GM21515 (cell line): ENCODE data around the gene KCNQ2.

ENCODE experiments used
- ATAC-seq: cut with Tn5 transposase; IDR thresholded peaks from one replicate; pipeline ENCODE4 v1.9.1; 2021; ENCODE audit not compliant: unreplicated experiment

The KCNQ2 gene

DNA sequence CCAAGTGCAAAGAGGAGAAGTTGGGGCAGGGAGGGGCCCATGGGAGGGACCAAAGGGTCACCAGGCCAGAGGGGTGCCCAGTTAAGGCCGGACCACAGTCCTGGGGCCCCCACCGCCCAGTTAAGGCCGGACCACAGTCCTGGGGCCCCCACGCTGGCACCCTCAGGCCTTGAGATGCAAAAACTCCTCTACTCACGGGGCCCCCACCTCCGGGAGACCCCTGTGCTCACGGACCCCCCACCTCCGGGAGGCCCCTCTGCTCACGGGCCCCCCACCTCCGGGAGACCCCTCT lies 16.9 kb downstream of the KCNQ2 start:
- no peak for ATAC-seq

DNA sequence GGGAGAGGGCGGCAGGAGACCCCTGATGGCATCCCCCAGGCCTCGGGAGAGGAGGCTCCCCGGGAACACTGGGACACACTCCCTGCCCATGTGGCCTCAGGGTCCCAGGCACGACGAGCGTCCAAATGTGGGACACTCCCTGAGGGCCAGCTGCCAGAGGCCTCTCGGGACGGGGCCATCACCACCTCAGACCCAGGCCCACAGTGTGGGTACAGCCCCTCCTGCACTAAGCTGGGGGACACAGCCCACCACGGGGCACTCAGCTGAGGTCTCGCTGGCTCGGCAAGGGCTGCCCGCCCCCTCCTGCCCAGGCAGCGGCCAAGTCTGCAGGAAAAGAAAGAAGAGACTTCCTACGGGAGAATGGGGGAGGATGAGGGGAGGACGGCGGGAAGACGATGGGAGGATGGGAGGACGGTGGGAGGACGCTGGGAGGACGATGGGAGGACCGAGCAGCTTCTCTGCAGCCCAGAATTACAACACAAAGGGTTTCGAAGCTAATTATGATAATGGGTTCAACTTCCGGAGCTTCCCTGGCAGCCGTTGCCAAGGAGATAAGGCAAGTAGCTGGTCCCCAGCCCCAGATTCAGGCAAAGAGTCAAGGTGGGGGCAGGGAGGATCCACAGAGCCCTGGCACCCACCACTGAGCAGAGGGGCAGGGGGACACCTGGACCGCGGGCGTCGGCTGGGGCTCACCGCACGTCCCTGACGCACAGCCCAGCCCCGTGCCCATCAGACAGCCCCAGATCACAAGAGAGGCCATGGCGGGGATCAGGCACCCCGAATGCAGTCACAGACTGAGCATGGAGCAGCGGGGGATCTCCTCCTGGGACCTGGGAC lies 17.5 kb downstream of the KCNQ2 start:
- no peak for ATAC-seq

DNA sequence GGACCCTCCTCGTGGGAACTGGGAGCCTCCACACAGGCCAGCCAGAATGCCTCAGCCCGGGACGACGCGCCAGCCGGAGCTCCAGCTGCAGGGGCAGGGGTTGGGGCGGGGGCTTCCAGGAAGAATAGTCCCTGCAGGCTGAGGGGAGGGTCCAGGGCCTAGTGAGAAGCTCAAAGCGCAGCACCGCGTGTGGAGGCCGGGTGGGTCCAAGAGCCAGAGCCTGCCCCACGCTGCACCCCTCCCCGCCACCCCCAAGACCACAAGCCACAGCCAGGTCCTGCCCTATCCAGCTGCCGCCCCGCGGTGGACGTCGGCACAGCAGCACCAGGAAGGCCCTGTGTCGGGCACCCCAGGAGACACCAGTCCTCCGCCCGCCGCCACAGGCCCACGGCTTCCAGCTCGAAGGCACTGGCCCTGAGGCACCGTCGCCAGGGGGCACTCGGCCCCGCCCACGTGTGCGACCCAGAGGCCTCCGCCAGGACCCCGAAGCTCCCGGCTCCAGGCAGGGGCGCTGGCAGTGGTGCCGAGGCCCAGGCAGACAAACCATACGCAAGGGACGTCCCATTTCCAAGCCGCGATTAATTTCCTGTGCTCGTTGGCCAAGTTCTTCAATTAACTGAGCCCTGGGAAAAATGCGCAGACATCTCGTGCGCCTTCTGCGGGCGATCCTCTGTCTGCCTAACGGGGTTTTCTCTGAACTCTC lies 19.5 kb downstream of the KCNQ2 start:
- ATAC-seq, result no peak

DNA sequence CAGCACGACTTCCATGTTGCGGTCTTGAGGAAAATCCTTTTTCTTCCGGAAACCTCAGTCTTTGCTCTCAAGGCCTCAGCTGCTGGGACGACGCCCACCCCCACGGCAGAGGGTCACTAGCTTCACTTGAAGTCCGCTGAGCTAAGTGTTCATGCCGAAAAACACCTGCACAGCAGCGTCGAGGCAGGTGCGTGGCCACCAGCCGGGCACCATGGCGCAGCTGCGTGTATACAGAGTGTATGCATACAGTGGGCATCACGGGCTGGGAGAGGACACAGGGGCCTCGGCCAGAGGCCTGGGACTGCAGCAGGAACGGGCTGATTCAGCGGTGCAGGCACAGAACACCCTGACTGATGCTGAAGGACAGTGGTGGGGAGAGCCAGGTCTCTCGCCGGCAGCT lies 20.1 kb downstream of the KCNQ2 start:
- no peak for ATAC-seq

DNA sequence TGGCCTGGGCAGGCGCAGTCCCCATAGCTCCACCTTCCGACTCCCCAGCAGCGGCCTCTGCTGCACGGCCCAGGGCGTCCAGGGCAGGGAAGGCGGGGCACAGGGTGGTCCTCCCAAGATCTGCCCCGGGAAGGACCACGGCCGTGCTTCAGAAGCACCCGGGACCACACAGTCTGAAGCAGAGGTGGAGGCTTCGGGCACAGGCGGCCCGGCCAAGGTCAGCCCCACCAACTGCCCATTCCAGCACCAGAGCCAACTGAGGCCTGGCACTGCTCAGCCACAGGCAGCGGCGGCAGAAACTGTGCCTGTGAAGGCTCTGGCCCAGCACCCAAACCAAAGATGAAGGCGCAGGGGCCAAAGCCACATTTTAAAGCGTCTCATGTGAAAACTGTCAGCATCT lies 20.6 kb downstream of the KCNQ2 start:
- ATAC-seq, result no peak

DNA sequence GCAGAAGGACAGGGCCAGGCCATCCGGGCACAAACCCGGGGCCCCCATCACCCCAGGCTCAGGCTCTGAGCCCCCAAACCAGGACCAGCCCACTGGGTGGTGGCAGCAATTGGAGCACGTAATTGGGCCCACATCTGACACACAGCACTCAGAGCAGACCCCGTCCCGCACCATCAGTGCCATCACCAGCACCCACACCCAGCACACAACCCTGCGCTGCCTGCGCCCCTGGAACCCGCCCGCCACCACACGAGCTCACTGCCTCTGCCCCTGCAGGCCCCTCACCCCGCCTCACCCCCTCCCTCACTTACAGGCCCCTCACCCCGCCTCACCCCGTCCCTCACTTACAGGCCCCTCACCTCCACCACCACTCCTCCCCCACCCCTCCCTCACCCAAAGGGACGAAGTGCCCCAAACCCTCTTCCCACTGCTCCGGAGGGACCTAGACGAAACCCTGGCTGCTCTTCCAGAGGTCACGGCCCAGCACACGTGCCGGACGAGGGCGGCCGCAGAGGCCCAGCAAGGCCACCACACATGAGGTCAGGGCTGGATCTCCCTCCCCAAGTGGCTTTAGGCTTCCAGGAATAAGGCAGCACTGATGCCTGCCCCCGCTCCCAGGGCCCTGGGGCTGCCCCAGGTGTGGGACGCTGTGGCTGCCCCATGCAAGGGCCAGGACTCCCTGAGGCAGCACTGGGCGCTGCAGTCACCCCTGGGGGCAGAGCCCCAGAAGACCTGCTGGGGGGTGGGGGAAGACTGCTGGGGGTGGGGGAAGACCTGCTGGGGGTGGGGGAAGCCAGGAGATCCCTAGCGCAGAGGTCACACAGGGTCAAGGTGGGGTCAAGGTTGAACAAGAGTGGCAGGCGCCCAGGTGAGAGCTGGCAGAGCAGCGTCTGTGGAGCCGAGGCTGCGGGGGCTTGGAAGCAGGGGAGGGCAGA lies 22.4 kb downstream of the KCNQ2 start:
- no peak for ATAC-seq

DNA sequence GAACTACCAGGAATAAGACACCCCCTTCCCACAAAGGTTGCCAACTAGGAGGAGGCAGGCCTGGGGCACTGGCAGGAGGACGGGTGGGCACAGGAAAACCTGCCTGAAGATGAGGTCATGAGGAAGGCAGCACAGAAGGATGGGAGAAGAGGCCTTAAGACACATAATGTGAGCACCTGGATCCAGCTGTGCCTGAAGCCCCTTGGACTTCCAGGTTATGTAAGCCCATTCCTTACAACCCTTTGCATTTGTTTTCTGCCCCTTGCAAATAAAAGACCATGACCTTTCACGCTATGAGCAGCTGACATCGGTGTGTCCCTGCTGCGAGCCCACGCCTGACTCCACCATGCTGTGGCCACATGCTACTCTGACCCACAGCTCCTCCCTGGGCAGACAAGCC lies 23.4 kb downstream of the KCNQ2 start:
- no peak for ATAC-seq

DNA sequence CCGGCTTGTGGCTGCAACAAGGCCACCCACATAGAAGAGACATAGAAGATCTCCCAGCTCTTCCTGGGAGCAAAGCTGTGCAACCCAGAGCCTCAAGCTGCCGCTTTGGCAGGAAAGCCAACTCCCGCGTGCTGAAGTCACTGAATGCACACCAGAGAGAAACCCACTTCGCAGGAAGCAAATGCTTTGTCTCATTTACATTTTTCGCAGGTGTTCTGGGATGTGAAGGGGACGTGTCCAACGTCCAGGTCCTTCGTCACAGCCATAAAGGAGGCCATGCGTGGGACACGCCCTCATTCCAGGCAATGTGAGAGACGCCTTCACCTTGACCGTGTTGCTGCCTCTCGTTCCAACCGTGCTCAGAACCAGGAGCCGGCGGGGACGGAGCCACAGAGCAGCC lies 24.4 kb downstream of the KCNQ2 start:
- ATAC-seq, result no peak

DNA sequence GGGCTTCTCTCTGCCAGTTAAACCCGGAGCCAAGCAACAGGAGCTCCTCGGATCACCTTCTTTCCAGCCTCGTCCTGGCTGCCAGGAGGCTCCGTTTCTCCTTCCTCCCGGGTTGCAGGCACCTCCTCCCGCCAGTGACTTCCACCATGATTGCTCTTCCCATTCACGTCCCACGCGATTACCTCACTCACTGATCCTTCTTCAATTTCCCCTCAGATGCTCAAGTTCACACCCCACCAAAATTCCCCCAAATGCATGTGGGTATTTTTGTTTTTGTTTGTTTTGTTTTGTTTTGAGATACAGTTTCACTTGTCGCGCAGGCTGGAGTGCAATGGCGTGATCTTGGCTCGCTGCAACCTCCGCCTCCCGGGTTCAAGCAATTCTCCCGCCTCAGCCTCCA lies 25.1 kb downstream of the KCNQ2 start:
- no peak for ATAC-seq

DNA sequence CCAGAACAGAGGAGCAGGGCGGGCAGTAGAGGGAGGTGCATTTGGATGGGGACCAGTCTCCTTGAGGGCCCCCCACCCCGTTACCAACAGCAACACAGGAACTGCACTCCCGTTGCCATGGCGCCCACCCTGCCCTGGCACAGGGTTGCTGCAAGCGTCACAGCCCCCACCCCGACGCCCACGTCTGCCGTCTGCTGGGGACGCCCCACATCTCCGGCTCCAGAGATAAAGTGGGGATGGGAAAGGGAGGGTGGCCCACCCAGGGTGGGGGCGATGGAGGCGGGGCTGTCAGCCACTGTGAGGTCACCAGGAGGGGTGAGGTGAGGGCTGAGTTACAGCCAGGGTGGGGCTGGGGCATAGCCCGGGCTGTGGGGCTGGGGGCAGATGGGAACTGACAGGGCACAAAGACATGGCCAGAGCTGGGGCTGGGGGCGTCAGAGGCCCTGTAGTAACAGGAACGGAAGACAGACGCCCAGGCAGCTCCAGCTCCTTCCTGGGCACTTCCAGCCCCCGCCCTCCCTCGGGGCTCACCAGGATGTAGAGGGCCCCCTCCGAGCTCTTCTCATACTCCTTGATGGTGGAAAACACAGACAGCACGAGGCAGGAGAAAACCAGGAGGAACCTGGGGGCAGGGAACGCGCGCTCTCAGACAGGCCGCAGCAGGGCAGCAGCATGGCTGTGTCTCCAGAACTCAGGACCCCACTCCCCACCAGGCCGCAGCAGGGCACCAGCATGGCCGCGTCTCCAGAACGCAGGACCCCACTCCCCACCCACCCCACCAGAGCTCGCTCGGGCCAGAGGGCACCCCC lies 26.0 kb downstream of the KCNQ2 start:
- no peak for ATAC-seq

DNA sequence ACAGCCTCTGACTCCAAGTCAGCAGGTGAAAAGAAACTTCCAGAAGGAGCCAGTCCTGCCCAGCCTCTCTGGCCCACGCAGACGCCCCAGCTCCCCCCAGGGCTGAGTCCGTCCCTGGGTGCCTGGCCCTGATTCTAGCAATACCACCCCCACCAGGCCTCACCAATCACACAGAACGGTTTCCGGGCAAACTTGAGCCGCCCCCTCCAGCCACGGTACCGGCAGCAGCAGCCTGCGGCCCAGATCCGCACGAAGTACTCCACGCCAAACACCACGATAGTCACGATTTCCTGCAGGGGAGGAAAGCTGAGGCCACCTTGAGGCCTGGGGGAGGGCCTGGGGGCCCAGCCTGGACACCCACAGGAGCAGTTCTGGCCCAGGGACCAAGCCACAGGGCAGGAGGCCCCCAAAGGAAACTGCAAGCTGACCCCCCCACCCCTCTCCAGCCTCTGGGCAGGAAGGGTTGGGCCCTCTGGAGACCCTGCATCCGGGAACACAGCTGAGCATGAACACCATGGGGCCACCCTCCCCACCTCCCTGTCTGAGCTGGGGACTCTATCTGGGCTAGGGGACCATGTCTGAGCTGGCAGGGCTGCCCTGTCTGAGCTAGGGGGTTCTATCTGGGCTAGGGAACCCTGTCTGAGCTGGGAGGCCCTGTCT lies 27.2 kb downstream of the KCNQ2 start:
- ATAC-seq, result no peak

DNA sequence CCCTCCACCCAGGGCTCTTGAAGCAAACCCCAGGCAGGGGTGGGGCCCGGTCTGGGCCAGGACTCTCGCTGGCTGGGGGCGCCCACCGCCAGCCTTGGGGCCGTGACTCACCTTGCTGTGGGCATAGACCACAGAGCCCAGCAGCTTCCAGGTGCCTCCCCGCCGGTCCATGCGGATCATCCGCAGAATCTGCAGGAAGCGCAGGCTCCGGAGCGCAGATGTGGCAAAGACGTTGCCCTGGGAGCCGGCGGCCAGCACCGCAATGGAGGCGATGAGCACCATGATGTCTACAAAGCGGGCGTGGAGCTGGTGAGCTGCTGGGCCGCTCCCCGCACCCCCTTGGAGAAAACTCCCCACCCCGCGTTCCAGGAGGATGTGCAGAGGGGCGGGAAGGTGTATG lies 27.9 kb downstream of the KCNQ2 start:
- ATAC-seq, result no peak

DNA sequence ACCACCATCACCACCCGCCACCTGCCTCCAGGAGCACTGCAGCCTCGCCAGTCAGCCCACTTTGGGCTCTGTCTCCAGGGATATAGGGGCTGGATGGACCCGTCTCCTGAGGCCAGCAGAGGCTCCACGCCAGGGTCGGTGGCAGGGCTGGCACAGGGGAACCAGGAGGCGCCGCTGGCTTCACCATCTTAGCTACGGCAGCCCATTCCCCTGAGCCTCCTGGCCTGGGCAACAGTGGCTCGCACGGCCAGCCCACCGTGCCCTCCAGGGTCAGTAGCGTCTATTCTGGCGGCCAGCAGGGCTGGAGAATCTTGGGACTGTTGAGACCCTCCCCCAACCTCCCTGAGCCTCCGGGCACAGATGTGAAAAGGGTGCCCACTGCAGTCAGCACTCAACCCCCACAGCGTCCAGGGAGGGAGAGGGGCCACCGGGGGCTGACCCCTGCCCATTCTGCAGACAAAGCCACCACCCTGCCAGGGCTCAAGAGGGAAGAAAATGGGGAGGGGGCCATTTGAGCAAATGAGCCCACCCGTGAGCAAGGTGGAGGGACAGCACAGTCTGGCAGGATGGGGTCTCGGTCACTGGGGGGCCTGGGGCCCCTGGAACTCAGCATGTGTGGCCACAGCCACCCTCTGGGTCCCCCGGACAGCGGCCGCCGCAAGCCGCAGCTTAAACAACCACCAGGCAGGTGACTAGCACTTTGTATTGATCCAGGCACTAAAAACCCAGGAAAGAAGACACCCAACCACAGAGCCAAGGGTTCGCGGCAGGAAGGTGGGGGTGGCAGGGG lies 28.7 kb downstream of the KCNQ2 start:
- no peak for ATAC-seq

DNA sequence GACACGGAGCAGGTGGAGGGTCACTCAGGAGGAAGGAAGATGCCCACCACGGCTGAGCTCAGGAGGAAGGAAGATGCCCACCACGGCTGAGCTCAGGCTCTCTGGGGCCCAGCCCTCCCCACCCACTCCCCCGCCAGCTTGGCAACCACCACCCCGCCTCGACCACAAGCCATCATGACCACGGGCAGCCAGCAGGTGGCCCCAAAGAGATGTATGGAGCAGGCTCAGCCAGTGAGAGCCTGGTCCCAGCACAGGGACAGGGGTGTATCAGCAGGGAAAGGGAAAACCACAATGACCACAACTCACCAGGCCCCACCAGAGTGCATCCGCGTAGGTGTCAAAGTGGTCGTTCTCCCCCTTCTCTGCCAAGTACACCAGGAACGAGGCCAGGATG lies 30.4 kb downstream of the KCNQ2 start:
- no peak for ATAC-seq

DNA sequence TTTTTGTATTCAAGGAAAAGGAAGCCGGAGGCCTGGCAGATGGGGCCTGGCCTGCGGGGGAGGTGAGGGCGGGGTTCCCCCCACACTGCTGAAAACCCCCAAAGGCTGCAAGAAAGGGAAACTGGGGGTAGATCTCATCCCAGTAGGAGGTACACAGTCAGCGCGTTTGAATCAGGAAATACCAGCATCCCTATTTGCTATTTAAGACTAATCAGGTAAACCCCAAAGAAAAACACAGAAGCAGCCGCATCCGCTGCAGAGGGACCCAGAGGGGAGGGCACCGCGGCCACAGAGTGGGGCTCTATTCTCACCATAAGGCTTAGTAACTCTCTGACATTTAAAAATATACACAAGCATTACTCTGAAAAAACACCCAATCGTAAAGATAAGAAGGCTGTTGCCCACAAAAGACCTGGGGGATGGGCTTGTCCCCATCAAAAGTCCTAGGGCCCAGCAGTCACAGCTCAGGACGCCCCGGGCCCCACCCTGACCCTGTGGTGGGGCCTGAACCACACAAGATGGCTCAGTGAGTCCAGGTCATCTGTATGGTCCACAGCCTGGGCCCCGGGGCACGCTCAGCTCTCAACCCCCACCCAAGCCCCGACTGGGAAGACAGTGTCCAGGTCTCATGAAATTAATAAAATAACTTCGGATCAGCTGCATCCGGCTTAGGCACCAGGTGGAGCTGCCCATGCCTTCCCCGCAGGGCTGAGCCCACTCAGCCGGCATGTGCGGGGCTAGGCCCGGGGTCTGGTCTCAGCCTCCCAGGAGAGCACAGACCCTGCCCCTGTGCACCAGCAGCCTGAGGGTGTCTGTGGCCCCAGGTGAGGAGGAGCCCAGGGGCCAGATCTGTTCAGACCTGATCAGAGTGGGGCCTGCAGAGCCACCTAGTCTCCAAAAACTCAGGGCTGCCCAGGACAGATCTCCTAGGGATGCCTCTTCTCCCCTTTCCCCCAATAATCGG lies 31.0 kb downstream of the KCNQ2 start:
- ATAC-seq, result no peak

DNA sequence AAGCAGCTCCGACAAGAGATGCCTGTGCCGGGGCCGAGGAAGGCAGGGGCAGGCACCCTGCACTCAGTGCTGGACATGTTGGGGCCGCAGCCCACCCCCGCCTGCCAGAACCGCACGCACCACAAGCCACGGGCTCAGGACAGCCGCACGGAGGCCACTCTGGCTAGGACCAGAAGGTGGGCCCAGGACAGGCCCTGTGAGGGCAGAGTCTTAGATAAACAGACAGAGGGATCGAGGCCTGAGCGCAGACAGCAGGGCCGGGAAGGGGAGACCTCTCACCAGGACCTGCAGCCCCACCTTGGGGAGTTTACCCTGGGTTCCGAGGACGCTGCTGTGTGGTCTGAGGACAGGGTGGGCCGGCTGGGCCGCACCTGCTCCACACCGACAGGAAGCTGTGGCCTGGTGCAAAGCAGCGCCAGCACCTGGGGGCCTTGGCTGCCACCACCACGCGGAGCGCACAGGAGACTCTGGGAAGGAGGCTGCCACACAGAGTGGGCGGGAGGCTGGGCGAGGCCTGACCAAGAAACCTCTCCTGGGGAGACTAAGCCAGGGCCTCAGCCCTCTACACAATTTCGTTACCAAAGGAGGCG lies 32.0 kb downstream of the KCNQ2 start:
- no peak for ATAC-seq

DNA sequence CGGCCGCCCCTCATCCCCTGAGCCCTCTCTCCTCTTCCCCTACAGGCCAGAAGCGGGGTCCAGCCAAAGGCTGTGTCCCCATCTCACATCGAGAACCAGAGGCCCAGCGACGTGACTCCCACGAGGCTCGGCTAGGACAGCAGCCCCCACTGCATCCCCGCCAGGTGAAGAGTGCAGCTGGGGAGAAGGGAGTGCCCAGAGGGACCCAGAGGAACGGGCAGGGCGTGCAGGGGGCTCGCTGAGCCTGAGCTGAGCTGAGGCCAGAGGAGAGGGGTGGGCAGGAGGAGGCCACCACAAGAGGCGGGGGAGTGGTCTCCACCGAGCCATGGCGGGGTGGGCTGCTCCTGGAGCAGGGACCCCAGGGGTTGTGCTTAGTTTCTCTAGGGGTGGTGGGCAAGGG lies 32.6 kb downstream of the KCNQ2 start:
- no peak for ATAC-seq

DNA sequence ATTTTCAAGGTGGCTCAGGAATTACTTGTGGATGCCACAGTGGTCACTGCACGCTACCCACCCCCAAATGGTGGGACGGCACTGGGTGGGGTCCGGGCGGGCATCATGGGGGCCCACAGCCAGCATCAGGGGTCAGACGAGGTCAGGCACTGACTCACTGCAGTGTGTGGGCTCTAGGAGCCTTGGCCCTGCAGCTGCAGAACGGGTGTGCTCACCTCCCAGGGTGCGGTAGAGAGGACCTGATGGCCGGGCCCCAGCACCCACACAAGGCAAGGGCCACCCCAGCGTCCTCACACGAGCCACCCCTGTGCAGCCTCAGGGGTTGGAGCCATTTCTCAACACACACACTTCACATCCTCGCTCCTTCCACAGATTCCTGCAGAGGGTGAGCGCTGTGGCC lies 34.3 kb downstream of the KCNQ2 start:
- no peak for ATAC-seq
